GM19452 (cell line): ENCODE measurements around the gene COPS6.
A peak's percentile ranks its signal among the peaks of the same experiment; 100 is the strongest.

Source experiments
- ATAC-seq: cut with Tn5 transposase; IDR thresholded peaks from one replicate; pipeline ENCODE4 v1.9.1; 2021; ENCODE audit not compliant: unreplicated experiment

The COPS6 gene

DNA sequence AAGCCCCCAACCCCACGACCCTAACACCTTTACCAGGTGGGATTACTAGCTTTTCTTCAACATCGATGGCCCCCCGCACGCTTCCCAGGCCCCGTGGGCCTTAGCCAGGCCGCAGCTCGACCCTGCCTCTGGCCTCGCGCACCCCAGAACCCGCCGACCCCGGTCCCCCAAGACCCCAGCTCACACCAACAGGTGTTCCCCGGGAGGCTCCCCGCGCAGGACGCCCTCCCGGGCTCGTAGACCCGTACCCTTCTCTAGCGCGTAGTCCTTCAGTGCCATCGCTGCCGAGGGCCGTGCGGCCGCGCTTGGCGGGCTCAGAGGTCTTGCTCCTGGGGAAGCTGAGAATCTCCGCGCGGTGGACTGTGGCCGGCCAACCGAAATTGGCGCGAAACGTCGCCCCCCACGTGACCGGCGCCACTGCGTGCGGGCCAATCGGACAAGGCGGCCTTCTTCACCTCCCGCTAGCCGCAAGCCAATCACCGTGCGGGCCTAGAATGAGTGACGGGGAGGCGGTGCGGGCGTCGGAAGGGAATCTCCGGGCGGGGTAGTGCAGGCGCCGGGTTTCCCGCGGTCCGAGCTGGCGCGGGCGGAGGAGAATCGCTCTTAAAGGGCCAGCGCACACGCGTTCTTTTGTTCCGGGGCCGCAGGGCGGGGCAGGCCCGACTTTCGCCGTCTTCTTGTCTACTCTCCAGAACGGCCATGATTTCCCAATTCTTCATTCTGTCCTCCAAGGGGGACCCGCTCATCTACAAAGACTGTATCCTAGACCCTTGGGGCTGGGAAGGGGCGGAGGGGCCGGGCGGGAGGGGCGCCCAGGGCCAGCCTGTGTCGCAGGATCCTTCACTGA lies 12.5 kb downstream of the COPS6 start, which contains the start of the genes AP4M1 and MCM7:
Gene AP4M1, plus strand, starts transcription at position 628 of the 847 bp plus-strand sequence. Its CDS starts 72 bp downstream, at position 700.
Gene MCM7, minus strand, starts transcription at position 382 of the 847 bp plus-strand sequence. Its CDS starts 103 bp downstream, at position 279.
- ATAC-seq = peak; percentile 72

DNA sequence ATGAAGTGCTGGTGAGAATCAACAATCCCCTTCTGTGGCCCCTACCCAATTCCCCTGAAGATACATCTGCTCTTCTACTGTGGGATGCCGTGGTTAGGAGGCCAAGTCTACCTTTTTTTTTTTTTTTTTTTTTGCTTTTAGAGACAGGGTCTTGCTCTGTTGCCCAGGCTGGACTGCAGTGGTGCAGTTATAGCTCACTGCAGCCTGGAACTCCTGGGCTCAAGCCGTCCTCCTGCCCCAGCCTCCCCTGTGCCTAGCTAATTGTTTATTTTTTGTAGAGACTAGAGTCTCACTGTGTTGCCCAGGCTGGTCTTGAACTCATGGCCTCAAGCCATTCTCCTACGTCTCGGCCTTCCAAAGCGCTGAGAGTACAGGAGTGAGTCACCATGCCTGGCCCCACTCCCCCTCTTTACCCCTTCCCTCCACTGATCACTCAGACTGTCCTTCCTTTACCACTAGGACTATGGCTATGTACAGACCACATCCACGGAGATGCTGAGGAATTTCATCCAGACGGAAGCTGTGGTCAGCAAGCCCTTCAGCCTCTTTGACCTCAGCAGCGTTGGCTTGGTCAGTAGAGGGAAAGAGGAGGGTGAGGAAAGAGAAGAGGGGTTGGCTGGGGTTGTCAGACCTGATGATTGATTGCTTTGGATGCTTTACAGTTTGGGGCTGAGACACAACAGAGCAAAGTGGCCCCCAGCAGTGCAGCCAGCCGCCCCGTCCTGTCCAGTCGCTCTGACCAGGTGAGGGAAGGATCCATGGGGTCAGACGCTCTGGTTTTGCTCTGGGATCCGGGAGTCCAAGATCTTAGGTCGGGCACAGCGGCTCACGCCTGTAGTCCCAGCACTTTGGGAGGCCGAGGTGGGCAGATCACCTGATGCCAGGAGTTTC lies 14.4 kb downstream of the COPS6 start:
- ATAC-seq = no peak

DNA sequence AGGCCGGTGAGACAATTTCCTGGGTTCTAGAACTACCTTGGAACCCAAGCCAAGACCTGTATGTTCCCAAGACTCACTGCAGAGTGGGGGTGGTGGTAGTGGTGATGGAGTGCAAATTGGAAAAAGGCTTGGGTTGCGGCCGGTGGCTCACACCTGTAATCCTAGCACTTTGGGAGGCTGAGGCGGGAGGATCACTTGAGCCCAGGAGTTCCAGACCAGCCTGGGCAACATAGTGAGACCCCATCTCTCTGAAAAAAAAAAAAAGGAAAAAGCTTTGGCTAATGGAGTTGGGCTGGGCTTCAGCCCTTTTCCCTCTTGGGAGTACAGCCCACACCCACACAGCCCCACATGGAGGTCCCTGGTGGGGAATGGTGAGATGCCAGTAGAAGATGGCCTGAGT lies 16.8 kb downstream of the COPS6 start:
- ATAC-seq = no peak

DNA sequence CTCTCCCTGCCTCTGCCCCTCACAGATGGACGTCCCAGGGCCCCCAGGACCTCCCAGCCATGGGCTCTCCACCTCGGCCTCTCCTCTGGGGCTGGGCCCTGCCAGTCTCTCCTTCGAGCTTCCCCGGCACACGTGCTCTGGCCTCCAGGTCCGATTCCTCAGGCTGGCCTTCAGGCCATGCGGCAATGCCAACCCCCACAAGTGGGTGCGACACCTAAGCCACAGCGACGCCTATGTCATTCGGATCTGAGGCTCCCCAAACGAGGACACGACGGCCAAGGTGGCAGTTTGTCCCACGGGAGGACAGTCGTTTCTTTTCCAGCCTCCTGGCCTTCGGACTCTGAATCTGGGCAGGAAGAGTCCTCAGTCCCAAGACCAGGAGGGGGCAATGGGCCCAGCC lies 17.9 kb downstream of the COPS6 start:
- no peak for ATAC-seq

DNA sequence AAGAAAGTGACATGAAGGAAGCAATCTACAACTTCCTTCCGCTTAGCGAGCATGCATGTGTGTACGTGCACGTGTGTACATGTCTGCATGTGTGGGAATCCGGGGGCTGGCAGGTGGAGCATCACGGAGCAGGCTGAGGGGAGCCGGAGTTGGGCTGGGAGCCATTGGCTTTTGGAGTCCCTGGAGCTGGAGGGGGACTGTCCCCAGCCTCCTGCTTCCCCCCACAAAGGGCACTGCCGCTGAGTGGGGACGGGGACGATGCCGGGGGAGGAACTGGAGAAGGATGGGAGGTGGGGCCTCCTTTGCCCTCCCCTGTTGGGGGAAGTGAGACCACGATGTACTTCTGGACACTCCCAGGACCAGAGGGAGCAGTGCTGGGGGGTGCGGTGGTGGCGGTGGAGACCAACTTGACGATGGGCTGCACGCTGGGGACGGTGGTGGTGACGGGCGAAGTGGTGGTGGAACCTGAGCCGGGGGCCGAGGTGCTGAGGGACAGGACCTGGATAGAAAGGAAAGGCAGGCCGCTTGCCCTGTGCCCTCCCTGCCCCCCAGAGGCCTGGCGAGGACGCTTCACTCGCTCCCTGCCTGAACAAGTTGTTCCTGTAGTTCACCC lies 18.5 kb downstream of the COPS6 start:
- ATAC-seq = no peak

DNA sequence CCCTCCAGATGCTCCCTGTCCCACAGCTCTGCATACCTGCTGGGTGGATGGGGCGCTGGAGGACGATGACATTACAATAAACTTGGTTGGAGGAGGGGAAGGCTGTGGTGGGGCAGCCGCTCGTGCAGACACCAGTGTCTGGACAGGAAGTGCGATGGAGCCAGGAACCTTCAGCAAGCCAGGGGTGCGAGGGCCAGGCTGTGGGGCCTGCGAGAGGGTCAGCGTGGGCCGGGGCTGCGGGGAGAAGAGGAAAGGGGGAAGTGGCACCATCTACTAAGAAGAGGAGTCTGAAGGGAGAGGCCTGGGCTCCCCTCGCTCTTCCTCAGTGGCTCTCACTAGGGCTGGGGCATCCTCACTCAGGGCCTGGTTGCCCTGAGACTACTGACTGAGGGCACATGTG lies 19.1 kb downstream of the COPS6 start:
- no peak for ATAC-seq

DNA sequence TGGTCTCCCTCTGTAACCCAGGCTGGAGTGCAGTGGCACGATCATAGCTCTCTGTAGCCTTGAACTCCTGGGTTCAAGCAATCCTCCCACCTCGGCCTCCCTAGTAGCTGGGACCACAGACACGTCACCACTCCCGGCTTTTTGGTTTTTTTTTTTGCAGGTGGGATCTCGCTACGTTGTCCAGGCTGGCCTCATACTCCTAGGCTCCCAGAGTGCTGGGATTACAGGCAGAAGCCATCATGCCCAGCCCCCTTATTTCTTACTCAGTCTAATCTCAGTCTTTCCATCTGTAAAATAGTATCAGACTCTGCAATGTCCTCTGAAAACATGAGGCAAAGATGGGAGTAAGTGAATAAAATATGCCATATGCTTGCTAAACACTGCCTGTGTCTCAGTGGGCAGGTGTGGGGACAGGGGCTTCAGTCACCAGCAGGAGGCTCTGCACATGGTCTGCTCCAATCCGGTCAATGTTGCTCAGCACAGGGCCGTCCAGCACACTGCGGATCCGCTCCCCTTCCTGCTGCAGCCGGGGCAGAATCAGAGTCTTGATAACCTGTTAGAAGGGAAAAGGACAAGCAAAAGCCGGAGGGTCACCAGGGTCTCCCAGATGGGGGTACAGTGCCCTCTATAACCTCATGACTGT lies 20.9 kb downstream of the COPS6 start:
- ATAC-seq = no peak

DNA sequence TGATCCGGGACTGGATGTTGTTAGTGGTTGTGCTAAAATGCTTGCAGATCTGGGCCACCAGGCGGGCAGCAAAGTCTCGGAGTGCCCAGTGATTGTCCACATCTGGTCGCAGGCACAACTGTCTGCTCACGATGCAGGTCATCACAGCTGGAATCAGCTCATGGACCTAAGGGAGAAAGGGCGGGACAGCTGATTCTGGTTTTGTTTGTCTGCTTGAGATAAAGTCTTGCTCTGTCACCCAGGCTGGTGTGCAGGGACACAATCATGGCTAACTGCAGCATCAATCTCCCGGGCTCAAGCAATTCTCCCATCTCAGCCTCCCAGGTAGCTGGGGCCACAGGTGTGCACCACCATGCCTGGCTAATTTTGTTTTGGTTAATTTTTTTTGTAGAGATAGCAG lies 22.4 kb downstream of the COPS6 start:
- ATAC-seq = no peak

DNA sequence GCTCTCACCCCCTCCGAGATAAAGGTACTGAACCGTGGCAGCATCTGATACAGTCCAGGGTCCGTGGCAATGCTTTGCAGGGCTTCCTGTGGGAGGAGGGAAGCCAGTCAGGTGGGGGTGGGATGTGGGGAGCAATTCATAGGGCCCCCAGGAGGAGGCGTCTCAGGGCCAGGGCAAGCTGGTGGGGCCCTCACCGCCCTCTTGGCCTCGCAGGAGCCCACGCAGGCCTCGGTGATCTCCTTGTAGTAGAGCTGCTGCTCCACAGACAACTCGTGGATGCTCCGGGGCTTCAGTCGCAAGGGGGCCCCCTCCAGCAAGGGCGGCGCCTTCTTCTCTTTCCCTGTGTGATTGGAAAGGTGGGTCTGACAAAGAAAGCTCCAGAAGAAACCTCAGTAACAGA lies 23.1 kb downstream of the COPS6 start:
- ATAC-seq = no peak

DNA sequence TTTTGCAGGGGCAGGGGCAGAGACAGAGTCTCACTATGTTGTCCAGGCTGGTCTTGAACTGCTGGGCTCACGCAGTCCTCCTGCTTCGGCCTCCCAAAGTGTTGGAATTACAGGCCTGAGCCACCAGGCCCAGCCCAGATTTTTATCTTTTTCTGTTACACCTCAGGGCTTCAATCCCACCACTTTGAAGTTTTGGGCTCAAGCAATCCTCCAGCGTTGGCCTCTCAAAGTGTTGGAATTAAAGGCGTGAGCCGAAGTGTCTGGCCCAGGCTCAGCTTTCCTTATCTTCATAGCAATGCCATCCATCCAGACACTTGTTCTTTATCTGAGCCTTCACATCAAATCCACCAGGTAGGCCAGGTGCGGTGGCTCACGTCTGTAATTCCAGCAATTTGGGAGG lies 26.3 kb downstream of the COPS6 start:
- ATAC-seq = no peak

DNA sequence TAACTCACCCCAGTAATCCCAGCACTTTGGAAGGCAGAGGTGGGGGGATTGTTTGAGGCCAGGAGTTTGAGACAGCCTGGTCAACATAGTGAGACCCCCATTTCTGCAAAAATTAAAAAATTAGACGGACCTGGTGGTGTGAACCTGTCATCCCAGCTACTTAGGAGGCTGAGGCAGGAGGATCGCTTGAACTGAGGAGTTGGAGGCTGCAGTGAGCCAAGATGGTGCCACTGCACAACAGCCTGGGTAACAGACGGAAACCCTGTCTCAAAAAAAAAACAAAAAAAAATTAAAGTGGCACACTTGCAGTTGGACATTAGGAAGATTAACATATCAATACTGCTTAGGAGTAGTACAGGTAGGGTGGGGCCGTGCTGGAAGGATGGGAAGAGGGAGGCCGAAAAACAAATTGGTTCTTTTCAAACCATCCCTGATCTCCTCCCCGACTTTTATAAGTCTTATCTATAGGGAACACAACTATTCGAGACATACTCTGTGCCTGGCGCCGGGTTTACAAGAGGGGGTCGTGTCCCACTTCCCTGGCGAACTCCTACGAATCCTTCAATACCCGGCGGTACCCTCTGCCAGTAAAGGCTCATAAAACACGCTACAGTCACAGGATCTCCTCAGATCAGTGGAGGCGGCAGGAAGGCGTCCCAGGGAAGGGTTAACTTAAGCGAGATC lies 29.8 kb downstream of the COPS6 start:
- no peak for ATAC-seq

DNA sequence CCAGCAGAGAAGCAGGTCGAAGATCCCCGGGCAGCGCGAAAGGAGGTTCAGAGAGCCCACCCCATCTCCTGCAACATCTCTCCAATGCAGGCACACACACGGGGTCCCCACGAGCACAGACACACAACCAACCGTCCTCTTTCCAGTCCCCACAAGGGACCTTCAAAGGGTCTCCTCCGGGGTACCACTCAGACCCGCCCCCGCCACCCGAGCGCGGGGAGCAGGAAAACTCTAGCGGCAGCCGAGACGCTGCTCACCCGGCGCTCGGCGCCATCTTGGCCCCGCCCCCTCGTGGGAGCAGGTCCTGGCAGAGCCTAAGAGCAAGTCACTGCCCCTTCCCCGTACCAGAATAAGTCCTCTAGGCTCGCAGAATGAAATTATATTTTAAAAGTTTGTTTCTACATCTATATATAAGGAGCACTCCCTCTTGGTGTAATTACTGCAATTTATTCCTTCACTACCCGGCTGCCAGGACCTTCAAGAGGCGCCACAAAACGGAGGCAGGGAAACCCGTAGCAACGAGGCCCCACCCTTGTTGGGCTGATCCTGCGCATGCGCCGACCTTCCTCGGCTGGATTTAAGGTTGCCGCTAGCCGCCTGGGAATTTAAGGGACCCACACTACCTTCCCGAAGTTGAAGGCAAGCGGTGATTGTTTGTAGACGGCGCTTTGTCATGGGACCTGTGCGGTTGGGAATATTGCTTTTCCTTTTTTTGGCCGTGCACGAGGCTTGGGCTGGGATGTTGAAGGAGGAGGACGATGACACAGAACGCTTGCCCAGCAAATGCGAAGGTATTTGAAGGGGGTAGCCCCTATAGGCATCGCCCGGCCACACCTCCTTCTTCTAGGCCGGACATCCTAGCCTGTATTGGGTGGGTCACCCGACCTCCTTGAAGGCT lies 30.6 kb downstream of the COPS6 start, which contains the start of the genes CNPY4 and TAF6:
Gene CNPY4, plus strand, starts transcription at position 563 of the 898 bp plus-strand sequence. Its CDS starts 111 bp downstream, at position 674.
Gene TAF6, minus strand, starts transcription at position 287 of the 898 bp plus-strand sequence. CDS start 5,149 bp downstream, outside the sequence.
- ATAC-seq = peak; percentile 68

DNA sequence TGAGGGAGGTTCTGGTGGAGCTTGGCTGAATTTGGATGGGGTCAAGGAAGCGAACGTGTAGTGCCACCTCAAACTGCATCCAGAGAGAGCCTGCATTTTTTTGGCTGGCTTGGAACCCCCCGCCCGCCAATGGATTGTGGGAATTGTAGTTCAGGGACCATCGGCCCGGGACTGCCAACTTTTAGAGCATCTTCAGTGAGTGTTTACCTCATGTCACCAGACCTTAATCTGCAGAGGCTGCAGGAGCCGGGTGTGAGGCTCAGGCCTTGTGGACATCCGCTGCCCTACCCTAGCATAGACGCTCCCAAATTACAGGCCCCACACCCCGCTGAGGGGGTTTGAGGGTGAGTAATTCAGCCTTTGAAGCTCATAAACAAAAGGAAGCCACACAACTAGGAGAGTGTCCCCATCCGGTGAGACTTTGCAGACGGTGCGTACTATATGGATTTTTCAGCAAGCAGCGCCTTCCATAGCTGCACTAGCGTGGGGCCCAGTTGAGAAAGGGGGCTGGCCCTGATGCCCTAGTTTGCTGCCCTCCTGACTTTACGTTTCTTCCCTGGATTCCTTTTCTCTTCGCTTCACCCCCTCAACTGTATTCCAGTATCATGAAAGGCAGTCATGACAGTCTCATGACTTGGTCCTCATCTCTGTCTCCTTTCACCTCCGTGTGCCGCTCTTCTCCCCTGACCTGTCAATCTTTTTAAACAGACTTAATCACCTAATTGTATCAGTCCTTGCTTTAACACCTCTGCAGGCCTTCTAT lies 31.4 kb downstream of the COPS6 start:
- peak; percentile 40 for ATAC-seq

DNA sequence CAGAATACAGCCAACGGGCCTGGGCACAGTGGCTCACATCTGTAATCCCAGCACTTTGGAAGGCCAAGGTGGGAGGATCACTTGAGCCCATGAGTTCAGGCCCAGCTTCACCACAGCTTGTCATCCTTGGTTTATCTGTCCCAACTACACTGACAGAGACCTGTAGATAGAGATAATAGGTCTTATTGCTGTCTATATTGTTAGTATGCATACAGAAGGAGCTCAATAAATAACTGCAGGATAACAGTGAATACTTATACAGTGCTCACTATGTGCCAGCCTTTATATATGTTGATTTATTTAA lies 31.9 kb downstream of the COPS6 start:
- no peak for ATAC-seq

DNA sequence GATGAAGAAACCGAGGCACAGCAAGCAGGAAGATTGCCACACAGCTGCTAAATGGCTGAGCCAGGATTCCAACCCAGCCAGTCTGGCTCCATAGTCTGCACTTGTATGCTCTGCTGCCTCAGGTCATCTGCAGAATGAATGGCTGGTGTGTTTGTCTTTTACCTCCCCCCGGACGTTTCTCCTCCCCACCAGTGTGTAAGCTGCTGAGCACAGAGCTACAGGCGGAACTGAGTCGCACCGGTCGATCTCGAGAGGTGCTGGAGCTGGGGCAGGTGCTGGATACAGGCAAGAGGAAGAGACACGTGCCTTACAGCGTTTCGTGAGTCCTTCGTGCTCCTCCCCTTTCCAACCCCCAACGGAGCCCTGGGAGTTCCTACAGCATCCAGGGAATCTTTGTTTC lies 33.3 kb downstream of the COPS6 start:
- ATAC-seq = no peak

DNA sequence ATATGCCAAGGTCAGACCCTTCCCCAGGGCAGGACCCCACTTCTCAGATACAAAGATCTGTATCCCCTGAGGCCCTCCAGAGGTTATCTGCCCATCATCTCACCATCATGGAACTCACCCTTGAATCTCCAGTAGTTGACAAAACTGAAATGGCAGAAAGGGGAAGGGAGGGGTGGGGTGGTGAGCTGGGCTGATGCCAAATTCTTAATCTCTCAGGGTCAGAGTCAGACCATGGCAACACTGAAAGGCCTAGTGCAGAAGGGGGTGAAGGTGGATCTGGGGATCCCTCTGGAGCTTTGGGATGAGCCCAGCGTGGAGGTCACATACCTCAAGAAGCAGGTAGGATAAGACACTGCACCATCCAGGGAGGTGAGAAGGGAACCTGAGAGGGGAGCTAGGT lies 33.8 kb downstream of the COPS6 start:
- no peak for ATAC-seq

DNA sequence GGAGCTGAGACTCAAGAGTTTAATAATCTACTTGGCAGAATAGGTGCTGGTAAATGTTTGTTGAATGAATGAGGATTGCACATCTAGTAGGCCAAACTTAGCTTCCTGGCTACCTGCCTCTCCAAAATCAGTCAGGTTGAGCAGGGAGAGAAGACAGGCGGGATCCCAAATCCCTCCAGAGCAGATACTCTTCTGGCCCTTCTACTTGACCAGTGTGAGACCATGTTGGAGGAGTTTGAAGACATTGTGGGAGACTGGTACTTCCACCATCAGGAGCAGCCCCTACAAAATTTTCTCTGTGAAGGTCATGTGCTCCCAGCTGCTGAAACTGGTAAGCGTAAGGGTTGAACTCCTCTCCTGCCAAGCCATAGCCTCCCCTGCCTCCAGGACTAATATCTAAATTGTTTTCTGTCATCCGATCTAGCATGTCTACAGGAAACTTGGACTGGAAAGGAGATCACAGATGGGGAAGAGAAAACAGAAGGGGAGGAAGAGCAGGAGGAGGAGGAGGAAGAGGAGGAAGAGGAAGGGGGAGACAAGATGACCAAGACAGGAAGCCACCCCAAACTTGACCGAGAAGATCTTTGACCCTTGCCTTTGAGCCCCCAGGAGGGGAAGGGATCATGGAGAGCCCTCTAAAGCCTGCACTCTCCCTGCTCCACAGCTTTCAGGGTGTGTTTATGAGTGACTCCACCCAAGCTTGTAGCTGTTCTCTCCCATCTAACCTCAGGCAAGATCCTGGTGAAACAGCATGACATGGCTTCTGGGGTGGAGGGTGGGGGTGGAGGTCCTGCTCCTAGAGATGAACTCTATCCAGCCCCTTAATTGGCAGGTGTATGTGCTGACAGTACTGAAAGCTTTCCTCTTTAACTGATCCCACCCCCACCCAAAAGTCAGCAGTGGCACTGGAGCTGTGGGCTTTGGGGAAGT lies 35.8 kb downstream of the COPS6 start:
- no peak for ATAC-seq
